GM19239 (cell line): ENCODE results near the gene EPHA2.
"Not testable (repeated sequence)": the region's sequence is repeated elsewhere in the genome, so short reads cannot be mapped to it uniquely, and the experiment has no call there.

Source experiments
- DNase-seq: peaks from one replicate; pipeline ENCODE4 v3.0.0; 2011; ENCODE audit warnings: low spot score; ENCODE audit not compliant: insufficient read length
- FAIRE-seq: peaks from 2 replicates; lab custom pipeline; 2011; peaks lifted over from hg19 to GRCh38; lab: Jason Lieb, UNC

Gene EPHA2

GRCh38 chr1:16109571-16109970 lies 46.3 kb downstream of the EPHA2 start:
- DNase-seq (no peak), FAIRE-seq (no peak)

- FAIRE-seq, DNase-seq: not testable (repeated sequence)
Measured at GRCh38 chr1:16107039-16107438, 48.8 kb downstream of the EPHA2 start.

- FAIRE-seq (no peak), DNase-seq (no peak)
Measured at GRCh38 chr1:16101623-16102022, 54.2 kb downstream of the EPHA2 start.

- FAIRE-seq (no peak), DNase-seq (no peak)
Measured at GRCh38 chr1:16099412-16099811, 56.5 kb downstream of the EPHA2 start.

GRCh38 chr1:16095447-16095846 lies 60.4 kb downstream of the EPHA2 start:
- DNase-seq: no peak
- FAIRE-seq: no peak

DNA sequence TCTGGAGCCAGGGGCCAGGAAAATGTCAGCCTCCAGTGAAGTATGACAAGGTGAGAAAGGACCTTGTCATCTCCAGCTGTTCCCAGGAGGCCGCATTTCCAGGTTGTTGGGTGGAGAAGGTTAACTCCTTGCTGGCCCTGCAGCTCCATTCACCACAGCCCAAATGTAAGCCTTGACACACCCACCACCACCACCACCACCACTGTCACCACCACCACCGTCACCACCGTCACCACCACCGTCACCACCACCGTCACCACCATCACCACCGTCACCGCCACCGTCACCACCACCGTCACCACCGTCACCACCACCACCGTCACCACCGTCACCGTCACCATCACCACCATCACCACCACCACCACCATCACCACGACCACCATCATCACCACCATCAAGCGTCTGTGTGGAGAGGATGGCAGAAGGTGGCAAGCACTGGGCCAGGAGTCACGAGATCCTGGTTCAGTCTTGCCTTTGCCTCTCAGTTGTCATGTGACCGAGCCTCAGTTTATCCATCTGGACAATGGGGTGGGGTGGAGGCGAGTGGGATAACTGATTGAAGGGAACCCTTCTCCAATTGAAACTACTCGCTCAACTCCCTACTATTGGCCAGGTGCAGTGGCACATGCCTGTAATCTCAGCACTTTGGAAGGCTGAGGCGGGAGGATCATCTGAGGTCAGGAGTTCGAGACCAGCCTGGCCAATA lies 61.3 kb downstream of the EPHA2 start:
- no peak for DNase-seq
- FAIRE-seq: no peak

GRCh38 chr1:16093611-16094010 lies 62.3 kb downstream of the EPHA2 start:
- DNase-seq (no peak), FAIRE-seq (no peak)

GRCh38 chr1:16092923-16093511 lies 62.9 kb downstream of the EPHA2 start:
- FAIRE-seq (no peak), DNase-seq (no peak)

DNA sequence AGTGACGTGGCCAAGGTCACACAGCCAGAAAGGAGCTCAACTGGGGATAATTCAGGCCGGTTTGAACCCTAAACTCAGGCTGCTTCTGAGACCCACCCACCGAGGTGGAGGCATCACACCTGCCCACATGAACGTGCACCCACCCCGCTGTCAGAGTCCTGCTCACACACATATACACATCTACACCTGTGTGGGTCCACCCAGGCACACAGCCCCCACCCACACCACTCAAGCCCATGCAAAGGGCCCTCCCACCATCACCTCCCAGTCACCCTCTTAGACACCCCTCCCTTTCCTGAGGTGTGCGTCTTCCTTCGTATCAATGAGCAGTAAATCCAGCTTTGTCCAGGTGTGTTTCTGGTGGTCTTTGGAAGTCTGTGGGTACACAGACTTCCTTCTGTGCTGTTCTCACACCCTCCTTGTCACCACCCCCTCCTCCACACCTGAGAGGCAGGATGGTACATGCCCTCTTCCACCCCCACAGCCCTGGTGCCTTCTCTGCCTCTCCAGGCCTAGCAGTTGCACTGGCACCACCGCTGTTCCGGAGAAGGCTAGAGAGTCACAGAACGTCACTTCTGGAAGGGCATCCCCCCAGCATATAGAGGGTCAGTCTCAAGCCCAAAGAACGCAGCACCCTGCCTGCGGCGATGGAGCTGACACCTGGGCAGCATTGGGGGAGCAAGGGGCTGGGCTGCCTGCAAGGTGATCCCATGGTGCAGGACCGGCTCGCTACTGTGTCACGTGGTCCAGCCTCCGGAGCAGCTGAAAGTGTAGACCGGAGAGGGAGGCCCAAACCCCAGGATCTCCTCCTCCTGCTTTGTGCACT lies 63.6 kb downstream of the EPHA2 start:
- no peak for FAIRE-seq

DNA sequence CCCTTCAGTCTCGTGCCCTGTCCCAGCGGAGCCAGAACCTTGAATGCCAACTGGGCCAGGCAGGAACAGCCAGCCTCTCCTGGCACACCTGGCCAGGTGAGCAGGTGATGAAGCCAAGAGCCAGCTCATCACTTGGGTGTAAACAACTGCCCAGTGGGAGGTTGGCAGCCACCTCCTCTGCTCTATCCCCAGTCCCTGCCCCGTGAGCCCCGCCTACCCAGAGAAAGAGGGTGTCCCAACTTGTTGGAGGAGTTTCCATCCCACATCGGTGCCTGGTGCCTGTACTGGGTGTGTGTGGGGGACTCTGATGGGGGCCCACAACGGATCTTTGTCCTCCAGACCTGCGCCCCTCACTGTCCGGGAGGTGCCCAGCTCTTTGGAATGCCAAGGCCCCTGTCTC lies 64.6 kb downstream of the EPHA2 start:
- DNase-seq (no peak), FAIRE-seq (no peak)

More for the DNA sequence above, 63.6 kb downstream of the EPHA2 start:
- DNase-seq: no peak

DNA sequence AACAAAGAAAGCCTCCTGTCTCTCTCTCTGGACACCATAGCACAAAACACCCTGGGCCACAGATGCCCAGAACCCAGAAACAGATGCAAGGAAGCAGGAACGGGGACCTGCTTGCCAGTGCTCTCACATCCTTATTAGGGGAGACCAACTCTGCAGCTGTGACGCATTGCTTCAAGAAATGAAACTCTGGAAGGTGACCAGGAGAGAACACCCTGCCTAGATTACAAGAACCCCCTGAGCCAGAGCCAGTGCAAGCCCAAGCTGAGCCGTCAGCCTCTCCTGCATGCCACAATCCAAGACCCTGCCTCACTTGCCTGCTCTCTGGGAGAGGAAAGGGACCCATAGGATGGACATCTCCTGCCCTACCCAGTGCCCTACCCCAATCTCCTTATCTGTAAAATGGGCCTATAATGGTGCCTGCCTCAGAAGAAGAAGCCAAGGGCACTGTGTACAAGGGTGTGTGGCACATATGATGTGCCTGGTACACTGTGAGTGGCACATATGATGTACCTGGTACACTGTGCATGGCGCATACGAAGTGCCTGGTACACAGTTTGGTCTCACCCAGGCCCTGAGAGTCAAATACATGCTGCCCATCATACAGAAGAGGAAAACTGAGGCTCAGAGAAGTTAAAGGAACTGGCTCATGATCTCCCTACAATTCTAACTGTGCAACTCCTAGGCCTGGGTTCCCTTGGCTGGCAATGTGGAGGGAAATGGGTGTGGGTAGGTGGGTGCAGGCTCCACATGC lies 65.6 kb downstream of the EPHA2 start:
- no peak for DNase-seq
- no peak for FAIRE-seq

DNA sequence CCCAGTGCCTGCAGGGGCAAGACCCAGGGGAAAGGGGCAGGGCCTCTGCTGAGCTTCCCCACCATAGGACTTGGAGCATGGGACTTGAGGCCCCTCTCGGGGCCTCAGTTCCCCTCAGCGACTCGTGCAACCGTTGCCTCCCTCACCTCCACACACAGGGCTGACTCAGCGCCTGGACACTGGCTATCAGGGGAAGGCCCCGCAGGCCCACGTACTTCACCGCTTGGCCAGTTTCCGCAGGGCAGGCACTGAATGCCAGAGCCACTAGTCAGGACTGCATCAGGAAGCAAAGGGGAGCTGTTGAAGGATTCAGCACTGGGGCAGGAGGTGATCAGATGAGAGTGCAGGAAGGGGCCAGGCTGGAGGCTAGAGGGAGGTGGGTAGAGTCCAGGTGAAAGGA lies 66.9 kb downstream of the EPHA2 start:
- FAIRE-seq (no peak), DNase-seq (no peak)

DNA sequence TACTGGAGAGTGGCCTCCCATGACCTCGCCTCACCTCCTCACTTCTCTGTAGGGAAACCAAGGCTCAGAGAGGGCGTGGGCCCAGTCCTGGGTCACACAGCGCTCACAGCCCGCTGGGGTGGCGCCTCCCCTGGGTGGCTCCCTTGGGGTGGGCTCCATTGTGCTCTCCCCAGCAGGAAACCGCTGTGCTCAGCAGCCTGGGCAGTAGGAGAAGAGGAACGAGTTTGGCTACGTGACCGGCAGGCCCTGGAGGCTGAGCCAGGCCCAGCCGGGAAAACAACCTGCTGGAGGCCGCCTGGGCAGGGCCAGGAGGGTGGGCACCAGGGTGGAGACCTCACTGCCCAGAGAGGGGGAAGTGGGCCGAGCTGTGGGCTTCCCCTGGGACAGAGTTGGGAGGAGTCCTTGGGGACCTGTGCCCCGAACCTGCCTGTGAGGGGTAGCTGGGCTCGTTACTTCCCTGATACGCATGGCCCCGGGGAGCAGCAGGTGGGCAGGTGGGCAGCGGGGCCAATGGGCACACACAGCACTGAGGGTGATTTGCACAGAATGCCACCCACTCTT lies 67.4 kb downstream of the EPHA2 start:
- FAIRE-seq: no peak

GRCh38 chr1:16087733-16088132 lies 68.1 kb downstream of the EPHA2 start:
- DNase-seq (no peak), FAIRE-seq (no peak)

More for the DNA sequence above, 67.4 kb downstream of the EPHA2 start:
- DNase-seq: no peak

- FAIRE-seq (no peak), DNase-seq (no peak)
Measured at GRCh38 chr1:16085522-16085921, 70.3 kb downstream of the EPHA2 start.

GRCh38 chr1:16083486-16083885 lies 72.4 kb downstream of the EPHA2 start:
- DNase-seq (no peak), FAIRE-seq (no peak)

DNA sequence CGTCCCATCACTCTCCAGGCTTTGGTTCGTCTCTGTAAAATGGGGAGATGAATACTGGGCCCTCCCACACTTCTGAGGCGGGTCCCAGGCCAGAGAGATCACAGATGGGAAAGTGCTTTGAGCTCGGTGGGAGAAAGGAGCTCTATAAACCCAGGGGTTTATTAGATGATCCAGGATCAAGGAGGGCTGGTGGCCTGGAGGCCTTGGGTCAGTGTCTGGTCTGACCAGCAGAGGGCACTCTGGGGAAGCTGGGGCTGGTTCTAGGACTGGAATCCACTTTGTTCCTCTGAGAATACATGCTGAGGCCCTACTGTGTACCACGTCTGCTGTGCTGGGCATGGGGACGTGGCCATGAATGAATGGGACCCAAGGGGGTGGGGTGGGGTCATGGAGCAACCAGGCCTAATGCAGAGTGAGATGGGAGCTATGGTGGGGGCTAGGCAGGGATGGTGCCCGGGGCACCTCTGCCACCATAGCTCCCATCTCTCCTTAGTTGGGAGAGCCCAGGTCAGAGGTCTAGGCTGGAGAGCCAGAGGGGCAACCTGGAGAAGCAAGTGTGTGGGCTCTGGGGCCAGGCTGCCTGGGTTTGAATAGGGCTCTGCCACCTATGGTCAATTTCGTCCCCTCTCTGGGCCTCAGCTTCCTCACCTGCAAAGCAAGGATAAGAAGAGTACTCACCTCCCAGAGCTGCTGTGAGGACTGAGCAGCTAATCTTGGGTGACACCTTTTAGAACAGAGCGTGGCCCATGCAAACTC lies 73.4 kb downstream of the EPHA2 start:
- peak; percentile 61 for DNase-seq
- FAIRE-seq: peak; percentile 31

DNA sequence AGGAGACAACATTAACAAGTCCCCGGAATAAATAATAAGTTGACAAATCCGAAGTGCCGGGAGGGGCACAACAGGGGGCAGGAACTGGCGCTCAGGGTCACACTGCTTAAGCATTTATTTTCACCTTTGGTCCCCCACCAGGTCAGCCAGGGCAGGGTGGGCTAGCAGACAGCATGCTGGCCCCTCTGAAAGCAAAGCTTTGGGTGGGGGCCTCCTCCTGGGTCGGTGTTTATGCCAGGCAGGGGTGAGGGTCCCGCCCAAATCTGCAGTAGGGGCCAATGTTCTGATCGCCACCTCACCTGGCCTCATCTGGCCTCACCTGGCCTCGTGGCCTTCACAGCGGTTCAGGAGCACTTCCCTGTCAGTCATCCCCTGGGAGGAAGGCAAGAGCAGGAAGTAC lies 74.2 kb downstream of the EPHA2 start:
- DNase-seq: no peak
- no peak for FAIRE-seq

DNA sequence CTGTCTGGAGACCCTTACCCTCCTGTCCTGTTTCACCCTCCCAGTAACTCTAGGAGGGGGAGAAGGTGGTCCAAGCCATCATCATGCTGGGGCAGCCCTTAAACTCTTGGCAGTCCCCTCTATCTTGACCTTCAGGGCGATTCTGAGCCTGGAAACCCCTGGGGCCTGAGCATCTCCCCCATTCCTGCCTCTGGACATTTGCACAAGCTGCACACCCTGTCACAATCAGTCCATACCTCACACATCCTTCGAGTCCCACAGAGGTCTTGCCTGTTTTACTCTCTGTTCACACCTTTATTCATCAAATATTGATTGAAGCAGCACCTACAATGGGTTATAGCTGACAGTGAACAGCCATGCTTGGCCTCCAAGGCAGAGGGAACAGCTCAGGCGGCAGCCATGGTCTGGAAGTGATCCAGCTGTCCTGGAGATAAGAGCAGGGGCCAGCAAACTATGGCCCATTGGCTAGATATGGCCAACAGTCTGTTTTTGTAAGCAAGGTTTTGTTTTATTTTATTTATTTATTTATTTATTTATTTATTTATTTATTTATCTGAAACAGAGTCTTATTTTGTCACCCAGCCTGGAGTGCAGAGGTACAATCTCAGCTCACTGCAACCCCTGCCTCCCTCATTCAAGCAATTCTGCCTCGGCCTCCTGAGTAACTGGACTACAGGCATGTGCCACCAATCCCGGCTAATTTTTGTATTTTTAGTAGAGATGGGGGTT lies 75.3 kb downstream of the EPHA2 start:
- FAIRE-seq (no peak), DNase-seq (no peak)
